HG03139 (cell line): ENCODE results near the gene AP2B1.
"Not testable (repeated sequence)": the region's sequence is repeated elsewhere in the genome, so short reads cannot be mapped to it uniquely, and the experiment has no call there.

Source experiments
- ATAC-seq: cut with Tn5 transposase; IDR thresholded peaks from one replicate; pipeline ENCODE4 v1.9.1; 2021; ENCODE audit not compliant: unreplicated experiment

The AP2B1 gene

DNA sequence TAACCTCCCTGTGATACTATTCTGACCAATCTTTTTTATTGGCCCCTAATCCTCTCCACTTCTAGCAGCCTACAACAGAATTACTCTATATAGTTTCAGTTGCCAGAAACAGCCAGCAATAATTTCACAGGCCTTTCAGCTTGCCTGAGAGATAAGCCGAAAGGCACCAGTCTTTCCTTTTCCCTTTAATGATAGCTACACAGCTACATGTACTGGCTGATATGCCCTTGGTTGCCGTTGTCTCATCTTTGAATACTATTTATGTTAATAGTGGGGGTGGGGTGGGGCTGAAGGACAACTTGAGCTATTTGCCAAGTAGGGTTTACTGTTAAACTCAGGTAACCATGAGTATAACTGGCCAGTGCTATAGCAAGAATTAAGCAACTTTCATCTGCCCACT lies 108.5 kb downstream of the AP2B1 start:
- no peak for ATAC-seq

DNA sequence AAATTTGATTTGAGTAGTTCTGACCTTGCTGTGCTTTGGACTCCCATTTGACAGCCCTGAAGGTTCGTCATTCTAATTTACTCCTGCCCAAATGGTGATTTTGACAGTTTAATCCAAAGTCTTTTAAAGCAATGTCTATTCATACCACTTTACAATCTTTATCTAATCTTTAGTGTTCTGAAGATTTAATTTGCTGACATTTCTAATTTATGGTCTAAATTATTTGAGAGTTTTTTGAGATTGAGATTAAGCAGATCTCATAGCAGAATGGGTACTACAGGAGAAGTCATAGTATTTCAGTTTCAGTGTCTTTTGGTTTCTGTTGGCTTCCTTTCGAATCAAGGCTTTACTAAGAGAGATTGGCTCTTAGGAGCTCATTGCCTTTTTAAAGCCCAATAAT lies 111.7 kb downstream of the AP2B1 start:
- no peak for ATAC-seq

DNA sequence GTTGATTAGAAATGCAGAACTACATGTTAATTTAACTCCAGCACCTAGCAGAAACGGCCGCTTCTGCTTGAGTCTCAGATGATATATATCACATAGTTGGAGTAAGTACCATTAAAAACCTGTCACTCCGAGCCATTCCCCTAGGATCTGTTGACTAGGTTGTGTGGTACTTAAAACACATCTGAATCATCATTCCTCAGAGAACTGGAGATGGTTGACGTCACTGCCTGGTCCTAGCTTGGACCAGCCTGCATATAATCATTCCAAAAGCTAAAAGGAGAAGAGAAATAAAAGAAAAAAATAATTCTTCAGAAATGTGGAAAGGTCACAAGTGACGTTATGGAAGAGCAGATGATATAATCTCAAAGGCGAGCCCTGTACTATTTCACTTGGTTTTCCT lies 113.0 kb downstream of the AP2B1 start:
- no peak for ATAC-seq

DNA sequence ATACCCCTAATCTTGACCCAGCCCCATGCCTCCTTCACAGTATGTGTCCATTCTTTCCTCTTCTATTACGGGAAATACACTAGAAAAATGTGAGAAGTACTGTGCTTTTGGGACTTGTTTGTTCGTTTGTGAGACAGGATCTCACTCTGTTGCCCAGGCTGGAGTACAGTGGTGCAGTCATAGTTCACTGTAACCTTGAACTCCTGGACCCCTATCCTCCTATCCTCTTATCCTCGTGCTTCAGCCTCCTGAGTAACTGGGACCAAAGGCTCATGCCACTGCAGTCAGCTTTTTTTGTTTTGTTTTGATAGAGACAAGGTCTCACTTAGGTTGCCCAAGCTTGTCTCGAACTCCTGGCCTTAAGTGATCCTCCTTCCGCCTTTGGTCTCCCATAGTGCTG lies 114.4 kb downstream of the AP2B1 start:
- no peak for ATAC-seq

DNA sequence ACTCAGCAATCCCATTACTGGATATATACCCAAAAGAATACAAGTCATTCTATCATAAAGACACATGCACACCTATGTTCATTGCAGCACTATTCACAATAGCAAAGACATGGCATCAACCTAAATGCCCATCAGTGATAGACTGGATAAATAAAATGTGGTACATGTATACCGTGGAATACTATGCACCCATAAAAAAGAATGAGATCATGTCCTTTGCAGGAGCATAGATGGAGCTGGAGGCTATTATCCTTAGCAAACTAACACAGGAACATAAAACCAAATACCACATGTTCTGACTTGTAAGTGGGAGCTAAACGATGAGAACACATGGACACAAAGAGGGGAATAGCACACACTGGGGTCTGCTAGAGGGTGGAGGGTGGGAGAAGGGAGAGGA lies 116.2 kb downstream of the AP2B1 start:
- ATAC-seq: not testable (repeated sequence)

DNA sequence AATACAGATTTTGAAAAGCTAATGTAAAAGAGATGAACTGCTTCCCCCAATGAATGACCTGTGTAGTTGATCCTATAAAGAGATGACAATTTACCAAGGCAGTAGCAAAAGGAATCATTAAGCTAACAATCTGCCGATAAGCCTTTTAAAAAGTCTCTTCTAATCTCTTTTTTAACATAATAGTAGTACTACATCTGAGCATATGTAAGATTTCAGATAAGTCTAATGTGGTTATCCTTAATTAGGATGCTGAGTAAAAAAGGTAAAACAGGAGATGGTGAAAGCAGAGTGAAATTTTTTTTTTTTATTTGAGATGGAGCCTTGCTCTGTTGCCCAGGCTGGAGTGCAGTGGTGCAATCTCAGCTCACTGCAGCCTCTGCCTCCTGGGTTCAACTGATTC lies 118.1 kb downstream of the AP2B1 start:
- no peak for ATAC-seq

DNA sequence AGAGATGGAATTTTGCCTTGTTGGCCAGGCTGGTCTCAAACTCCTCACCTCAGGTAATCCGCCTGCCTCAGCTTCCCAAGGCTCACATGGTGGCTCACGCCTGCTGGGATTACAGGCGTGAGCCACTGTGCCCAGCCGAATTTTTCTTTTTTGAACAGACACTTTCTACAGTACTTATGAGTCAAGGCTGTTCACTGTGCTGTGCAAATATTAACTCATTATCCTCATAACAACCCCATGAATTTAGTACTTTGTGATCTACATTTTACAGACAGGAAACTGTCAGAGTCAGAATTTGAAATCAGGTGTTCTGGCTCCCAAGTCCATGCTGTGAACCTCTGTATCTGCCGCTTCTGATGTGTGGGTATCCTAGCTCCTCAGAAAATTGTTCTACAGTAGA lies 118.6 kb downstream of the AP2B1 start:
- ATAC-seq: no peak

DNA sequence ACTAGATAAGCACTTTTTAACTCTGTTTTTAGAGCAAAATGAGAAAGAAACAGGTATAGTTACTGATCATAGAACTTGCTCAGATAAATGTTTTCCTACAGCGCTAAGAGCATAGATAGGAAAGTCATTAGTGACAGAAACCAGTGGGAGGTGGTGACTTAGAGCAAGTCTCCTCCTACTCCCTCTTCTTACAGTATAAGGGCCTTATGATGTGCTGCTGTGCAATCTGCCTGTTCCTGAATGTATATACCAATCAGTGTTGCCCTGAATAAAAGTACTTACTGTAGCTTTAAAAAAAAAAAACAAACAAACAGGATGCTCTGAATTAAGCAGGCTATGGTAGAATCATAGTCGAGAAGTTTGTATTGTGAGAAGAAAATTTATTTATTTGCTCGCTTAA lies 121.0 kb downstream of the AP2B1 start:
- ATAC-seq: no peak

DNA sequence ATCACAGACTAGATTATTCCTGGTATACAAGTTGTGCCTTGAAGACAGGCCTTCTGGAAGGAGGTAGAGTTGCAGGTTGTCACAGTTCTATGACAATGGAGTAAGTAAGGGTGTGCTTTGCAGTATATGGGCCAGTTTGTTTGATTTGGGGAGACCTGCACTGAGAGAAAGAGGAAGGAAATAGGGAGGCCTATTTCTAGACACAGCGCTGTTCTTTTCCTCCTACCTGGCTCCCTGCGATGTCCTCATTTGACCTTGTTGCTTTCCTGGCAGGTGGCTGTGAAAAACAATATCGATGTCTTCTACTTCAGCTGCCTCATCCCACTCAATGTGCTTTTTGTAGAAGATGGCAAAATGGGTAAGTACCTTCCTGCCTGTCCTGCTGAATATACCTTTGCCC lies 121.8 kb downstream of the AP2B1 start:
- no peak for ATAC-seq

DNA sequence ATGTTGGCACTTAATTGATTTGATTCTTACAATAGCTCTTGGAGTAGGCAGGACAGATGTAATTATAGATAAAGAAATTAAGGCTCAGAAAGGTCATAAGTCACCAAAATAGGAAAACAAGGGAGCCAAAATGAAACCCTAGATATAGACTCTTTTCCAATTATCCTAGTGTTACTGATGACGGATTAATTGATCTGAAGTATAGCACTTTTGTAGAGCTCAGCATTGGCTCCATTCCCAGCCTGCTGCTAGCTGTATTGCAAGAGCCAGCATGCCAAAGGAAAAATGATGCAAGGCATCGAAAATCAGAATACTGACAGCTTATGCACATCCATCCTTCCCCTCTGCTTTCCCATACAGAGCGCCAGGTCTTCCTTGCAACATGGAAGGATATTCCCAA lies 122.8 kb downstream of the AP2B1 start:
- no peak for ATAC-seq

DNA sequence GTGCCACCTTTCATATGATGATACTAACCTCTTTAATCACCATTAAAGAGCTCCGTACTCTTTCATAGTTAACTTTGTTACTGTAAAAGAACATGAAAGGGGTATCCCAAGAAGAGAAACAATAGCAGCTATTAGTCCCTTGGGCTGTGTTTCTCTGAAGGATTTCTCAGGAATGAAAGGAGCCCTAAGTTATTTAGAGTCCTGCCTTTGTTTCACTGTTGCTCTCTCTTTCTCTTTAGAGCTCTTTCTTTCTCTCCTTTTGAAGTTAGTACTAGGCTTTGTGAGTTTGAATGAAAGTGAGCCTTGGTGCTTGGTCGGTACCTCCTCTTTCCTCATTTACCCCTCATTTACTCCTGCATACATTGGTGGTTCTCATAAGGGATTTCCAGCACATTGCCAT lies 123.8 kb downstream of the AP2B1 start:
- no peak for ATAC-seq

DNA sequence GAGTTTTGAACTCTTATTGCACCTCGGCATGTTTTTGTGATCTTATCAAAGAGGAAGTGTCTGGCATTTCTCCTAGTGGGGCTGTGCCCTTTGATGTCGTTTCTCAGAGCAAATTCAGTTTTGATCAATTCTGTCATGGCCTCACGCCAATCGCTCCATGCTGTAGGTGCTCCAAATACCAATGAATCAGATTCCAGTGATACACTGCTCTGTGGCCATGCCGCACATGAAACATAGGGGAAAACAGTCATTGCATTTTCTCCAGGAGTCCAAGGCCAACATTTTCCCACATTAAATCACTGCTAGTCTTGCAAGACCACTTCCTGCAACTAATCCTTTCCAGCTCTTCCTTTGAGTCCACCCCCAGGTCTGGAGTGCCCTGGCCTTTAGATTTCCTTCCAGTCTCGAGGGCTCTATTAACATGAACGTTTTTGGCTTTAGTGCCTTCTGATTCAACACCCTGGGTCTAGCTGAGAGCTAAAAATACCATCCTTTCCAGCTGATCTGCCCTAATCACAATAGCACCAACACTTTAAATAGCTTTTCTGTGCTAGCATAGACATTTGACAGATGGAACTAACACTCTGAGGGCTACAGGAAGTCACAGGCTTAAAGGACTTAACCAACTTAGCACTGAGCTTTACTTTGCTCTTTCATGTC lies 126.1 kb downstream of the AP2B1 start:
- ATAC-seq: no peak

DNA sequence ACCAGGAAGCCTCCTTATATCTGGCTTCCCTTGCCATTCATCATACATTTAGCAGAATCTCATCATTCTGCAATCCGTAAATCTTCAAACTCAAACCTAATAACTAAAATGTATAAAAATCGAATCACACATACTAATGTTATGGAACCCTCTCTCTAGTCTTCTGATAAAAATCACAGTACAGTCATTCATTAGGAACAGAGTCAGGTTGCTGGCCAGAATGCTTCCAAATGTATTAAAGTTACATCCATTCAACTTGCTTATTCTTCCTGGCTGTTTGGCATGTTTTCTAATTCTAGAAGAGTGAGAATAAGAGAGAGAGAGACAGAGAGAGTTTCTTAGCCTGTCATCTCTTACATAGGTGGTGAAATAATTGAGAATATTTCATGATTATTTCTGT lies 127.9 kb downstream of the AP2B1 start:
- ATAC-seq: no peak

DNA sequence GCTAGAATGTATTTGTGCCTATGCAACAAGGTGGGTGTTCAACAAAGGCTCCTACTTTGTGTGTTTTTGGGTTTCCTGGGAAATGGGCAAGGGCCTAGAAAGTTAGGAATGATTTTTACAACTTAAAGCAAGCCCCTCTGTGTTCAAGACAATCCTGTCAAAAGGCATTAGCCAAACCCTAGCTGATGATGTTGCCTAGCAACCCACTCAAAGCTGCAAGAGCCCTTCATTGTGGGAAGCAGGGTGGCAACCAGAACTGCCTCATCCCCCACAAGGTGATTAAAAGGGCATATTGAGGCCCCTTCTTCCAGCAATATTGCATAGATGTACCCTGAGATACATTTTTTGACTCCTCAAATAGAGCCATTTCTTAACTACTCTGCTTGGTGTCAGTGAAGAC lies 128.3 kb downstream of the AP2B1 start:
- no peak for ATAC-seq

DNA sequence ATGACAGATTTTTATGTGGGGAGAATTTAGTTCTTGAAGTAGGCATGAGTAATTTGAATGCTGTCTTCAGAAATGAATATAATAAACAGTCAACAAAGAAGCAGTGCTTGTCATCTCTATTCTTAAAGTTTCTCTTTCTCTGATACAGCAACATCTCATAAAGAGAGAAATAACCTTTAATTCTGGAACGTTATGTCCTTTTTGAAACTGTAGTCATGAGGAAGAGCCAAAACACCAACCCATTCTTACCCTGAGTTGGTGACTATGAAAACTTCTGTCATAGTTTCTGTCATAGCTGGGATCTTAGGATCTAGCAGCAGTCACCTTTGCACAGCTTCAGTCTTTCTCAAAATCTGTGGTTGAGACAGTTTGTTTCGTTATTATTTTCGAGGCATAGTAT lies 129.1 kb downstream of the AP2B1 start:
- ATAC-seq: no peak

DNA sequence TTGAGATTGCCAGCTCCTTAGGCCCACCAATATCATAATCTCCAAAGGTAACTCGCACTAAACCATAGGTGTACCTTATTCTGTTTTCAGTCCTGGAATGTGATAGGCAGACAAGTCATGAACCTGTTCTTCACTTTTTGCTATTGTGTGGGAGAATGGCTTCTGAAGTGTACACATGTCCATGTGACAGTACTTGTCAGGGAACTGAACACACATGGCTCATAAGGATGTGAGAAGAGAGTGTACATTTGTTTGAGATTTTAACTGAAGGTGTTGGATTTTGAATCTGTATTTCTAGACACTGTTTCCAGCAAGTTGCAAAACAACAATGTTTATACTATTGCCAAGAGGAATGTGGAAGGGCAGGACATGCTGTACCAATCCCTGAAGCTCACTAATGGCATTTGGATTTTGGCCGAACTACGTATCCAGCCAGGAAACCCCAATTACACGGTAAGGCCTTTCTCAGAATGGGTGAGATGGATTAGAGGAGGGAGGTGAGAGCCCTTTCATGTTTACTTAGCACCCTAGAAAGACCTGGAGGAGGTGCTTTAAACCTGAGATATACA lies 129.9 kb downstream of the AP2B1 start:
- ATAC-seq: no peak

DNA sequence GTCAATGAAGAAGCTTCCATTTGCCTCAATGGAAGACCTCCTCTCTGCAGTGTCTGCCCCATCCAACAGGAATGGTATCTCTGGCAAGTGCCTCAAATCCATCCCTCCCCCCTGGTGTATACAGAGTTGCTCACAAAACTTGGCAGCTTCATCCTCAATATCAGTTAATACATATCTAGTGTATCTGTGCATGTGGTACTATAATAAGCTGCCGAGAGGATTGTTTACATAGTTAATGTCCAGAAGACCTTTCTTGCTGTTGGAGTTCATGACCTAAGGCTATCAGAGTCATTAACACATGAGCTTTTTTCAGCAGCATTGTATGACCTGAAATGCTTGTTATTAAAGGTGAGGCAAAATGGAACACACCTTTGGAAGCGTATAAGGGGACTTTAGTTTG lies 130.4 kb downstream of the AP2B1 start:
- no peak for ATAC-seq

DNA sequence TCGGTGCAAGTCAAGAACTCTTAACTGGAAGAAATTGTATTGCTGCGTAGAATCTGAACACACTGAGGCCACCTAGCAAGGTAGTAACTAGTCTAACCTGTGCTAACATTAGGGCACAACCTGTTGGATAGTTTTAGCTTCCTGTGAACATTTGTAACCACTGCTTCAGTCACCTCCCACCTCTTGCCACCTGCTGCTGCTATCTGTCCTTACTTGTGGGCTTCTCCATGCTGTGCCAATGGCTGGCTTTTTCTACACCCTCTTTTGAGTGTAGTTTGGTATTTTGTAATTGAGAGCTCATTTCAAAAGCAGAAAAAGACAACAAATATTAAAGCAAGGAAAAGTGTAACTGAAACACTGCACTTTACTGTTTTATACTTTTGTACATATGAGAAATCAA lies 136.6 kb downstream of the AP2B1 start:
- ATAC-seq: no peak

DNA sequence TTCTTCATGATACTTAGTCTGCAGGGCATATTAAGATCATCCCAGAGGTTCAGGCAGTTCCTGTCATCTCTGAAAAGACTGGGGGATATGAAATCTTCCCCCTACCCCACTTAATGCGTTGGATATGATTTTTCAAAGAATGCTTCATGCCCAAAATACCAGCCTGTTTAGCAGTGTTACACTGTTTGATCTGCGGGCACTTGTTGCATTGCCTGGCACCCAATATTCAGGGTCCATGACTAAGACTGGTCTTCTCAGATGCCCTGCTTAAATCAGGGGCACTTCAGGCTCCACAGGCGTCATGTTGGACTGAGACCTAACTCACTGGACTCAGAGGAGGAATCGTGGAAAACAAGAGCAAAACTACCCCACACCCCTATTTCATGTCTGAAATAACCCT lies 137.9 kb downstream of the AP2B1 start:
- no peak for ATAC-seq

DNA sequence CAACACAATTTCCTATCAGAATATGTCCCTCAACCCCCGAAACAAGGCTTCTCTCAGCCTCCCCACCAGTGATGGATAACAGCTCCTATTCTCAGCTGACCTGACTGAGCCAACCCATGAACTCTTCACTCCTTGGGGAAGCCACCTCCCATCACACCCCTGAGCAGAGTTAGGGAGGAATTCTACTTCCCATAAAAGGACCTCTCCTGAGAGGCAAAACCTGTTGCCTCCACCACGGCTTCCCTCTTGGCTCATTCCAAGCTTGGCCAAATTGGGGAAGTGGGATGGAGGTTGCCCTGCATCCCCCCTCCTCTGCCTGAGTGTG lies 138.6 kb downstream of the AP2B1 start:
- ATAC-seq: no peak

DNA sequence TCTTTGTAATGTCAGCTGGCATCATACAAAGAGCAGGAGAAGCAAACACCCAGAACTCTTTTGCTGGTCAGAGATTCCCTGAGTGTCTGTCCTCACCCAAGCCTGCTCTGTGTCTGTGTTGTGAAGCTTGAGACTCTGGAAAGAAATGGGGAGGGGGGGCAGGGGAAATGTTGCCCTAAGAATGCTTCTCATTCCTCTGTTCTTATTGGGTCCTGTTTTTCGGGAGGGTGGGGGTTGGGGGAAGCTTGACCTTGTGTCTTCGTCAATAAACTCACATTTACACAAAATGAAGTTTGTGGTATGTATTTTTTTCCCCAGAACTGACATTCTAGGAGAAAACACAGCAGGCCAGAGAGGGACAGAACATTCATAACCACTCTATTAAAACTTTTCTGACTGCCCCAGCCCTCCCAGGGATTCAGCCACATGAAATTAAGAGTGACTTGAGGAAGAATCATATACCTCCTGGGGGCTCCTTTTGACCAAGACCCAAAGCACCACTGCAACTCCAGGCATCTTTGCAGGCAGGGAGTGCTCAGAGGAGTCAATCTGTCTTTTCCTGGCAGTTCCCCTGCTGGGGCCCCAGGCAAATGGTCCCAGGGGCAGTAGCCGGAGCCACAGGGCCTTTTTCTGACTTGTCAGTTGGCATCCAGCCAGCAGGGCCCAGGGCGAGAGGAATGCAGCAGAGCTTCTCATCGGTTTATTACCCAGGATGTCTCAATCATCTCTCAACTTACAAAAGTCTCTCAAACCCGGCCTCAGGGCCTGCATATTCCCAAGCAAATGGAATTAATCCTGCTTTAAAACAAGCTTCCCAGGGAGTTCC lies 139.2 kb downstream of the AP2B1 start:
- ATAC-seq: no peak

DNA sequence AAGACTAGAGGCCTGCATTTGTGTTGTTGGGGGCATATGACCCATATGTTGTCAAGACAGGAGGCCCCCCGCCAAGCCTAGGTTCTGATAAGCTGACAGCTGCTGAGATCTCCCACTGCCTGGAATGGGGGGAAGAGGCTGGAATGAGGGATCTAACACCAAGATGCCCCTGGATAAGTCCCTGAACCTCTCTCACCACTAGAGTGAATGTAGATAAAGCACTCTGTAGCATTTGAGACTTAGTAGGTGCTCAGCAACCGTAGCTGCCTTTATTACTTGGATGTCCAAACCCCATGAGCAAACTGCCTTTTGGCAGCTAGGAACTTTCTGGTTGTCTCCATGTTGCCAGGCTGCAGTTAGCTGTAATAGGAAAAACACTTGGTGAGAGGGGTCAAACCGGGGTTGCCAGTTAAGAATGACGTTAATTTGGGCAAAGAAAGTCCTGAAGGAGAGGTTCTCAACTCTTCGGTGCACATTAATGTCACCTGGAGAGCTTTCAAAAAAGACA lies 139.9 kb downstream of the AP2B1 start:
- no peak for ATAC-seq
